Loucy (cell line): ENCODE results near the gene EGLN2.
"Not testable (repeated sequence)": the region's sequence is repeated elsewhere in the genome, so short reads cannot be mapped to it uniquely, and the experiment has no call there.

Source experiments
- H2AFZ ChIP-seq: fragments of 200-600 bp; sonication (generic); 2 replicates; pipeline ENCODE4 v1.6.0; 2016; ENCODE audit warnings: antibody characterized with exemption, mild to moderate bottlenecking, low read length, moderate library complexity
- H3F3A ChIP-seq: fragments of 200-600 bp; 2 replicates; pipeline ENCODE4 v1.6.0; 2016; ENCODE audit warnings: antibody characterized with exemption, low read depth, mild to moderate bottlenecking
- H3K27me3 ChIP-seq: fragments of 200-600 bp; sonication (generic); 2 replicates; pipeline ENCODE4 v1.6.1; 2014; ENCODE audit warnings: low read length, mild to moderate bottlenecking; ENCODE audit not compliant: insufficient read depth, poor library complexity, severe bottlenecking
- H3K36me3 ChIP-seq: fragments of 200-600 bp; sonication (generic); 2 replicates; pipeline ENCODE4 v1.6.1; 2016; ENCODE audit warnings: low read length; ENCODE audit not compliant: insufficient read depth
- H3K4me1 ChIP-seq: fragments of 200-600 bp; sonication (generic); 2 replicates; pipeline ENCODE4 v1.5.1; 2014; ENCODE audit warnings: low read length, mild to moderate bottlenecking; ENCODE audit not compliant: insufficient read depth, poor library complexity, severe bottlenecking
- H3K4me2 ChIP-seq: fragments of 200-600 bp; sonication (generic); 2 replicates; pipeline ENCODE4 v1.6.0; 2014; ENCODE audit warnings: antibody characterized with exemption, low read length, low read depth, mild to moderate bottlenecking; ENCODE audit not compliant: poor library complexity, severe bottlenecking
- H3K4me3 ChIP-seq: fragments of 200-600 bp; sonication (generic); 2 replicates; pipeline ENCODE4 v1.5.1; 2014; ENCODE audit warnings: low read length, mild to moderate bottlenecking, mixed read lengths; ENCODE audit not compliant: poor library complexity, severe bottlenecking
- H3K79me2 ChIP-seq: fragments of 200-600 bp; sonication (generic); 2 replicates; pipeline ENCODE4 v1.6.1; 2014; ENCODE audit warnings: low read length; ENCODE audit not compliant: insufficient read depth
- H3K9ac ChIP-seq: fragments of 200-600 bp; sonication (generic); 2 replicates; pipeline ENCODE4 v1.6.0; 2014; ENCODE audit warnings: mild to moderate bottlenecking, low read depth, low read length, moderate library complexity; ENCODE audit not compliant: poor library complexity, severe bottlenecking
- H3K9me2 ChIP-seq: fragments of 200-600 bp; sonication (generic); replicated peaks from 2 replicates; pipeline ENCODE4 v1.6.1; 2016; ENCODE audit warnings: low read depth, low read length, mixed read lengths
- H3K9me3 ChIP-seq: fragments of 200-600 bp; sonication (generic); 2 replicates; pipeline ENCODE4 v1.6.1; 2014; ENCODE audit warnings: mild to moderate bottlenecking, antibody characterized with exemption, low read length, low read depth; ENCODE audit not compliant: insufficient read depth
- H4K20me1 ChIP-seq: fragments of 200-600 bp; sonication (generic); 2 replicates; pipeline ENCODE4 v1.6.0; 2014; ENCODE audit warnings: antibody characterized with exemption, low read length, mild to moderate bottlenecking; ENCODE audit not compliant: insufficient read depth, poor library complexity, severe bottlenecking
- EZH2phosphoT487 ChIP-seq: fragments of 200-600 bp; IDR thresholded peaks from 2 replicates; pipeline ENCODE4 v1.6.1; 2018; ENCODE audit warnings: antibody characterized with exemption, mild to moderate bottlenecking, moderate library complexity, borderline replicate concordance
- TF ChIP-seq, protein P1 (sequence below): fragments of 200-600 bp; sonication (generic); conservative IDR thresholded peaks from 2 replicates; pipeline ENCODE4 v1.5.1; 2014; ENCODE audit warnings: mild to moderate bottlenecking, antibody characterized with exemption, low read length

The EGLN2 gene

DNA sequence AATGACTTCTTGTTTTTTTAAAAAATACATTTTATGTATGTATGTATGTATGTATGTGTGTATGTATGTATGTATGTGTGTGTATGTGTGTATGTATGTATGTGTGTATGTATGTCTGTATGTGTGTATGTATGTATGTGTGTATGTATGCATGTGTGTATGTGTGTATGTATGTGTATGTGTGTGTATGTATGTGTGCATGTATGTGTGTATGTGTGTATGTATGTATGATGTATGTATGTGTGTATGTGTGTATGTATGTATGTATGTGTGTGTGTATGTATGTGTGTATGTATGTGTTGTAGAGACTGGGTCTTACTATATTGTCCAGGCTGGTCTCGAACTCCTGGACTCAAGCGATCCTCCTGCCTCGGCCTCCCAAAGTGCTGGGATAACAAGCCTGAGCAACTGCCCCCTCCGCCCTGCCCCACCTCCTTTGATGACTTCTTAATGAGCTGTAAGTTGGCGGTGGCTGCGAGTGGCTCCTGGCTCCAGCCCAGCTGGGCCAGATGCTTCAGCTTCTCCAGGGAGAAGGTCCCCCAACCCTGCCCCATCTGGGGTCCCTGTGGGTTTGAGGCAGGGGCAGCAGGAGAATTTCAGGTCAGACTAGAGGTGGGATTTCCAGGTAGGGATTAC, 26.6 kb downstream of the EGLN2 start:
- not testable (repeated sequence) for H3F3A ChIP-seq, H3K4me3 ChIP-seq, H2AFZ ChIP-seq, H4K20me1 ChIP-seq, H3K9ac ChIP-seq, H3K9me2 ChIP-seq, H3K9me3 ChIP-seq, H3K4me1 ChIP-seq, H3K4me2 ChIP-seq, H3K27me3 ChIP-seq, H3K79me2 ChIP-seq, H3K36me3 ChIP-seq

DNA sequence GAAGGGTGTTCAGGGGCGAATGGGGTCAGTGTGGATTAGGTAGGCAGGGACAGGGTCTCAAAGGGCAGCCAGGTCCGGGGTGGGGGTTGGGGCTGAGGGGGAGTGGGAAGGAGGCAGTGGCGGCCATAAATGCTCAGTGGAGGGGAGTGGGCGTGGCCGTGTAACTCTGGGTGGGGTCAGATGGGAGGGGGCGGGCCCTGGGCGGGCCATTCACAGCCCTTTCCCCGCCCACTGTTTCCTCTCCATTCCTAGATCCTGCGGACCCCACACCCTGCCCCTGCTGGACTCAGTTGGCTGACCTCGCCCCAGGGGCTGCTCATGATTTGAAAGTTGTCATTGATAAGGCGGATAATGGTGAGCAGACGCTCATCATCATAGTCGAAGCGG, 27.3 kb downstream of the EGLN2 start:
- not testable (repeated sequence) for H3K4me3 ChIP-seq, H3K4me1 ChIP-seq, H3F3A ChIP-seq, H3K9ac ChIP-seq, H3K79me2 ChIP-seq, H3K9me2 ChIP-seq, H3K4me2 ChIP-seq, H3K36me3 ChIP-seq, H4K20me1 ChIP-seq, H2AFZ ChIP-seq, H3K9me3 ChIP-seq, H3K27me3 ChIP-seq

DNA sequence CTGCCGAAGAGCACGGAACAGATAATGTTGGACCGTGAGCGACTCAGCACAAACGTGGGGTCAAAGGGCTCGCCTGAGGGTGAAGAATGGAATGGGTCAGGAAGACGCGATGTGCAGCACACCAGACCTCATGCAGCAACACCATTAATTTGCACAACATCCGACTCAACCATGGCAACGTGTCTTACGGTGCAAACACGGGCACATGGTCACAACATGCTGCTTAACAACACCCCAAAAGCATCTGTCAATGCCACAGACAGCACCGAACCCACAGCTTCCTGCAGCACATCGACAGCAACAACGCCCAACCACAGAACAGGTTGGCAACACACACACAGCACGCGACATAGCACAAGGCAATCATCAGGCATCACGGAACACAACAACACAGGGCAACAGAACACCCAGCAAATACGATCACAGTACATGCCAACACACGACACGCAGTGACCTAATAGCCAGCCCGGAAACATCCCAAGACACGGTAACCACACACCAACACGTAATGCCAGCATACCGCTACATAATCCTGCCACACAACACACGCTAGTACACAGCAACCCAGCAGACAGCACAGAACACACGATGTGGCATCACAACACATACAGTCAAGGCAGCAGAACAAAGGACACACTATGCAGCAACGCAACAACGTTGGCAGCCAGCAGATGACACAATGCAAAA, 27.9 kb downstream of the EGLN2 start:
- H3K79me2 ChIP-seq, H3K9ac ChIP-seq, H3K27me3 ChIP-seq, H3K36me3 ChIP-seq, H3K4me1 ChIP-seq, H4K20me1 ChIP-seq, H3F3A ChIP-seq, H3K9me3 ChIP-seq, H3K4me2 ChIP-seq, H3K9me2 ChIP-seq, H2AFZ ChIP-seq, H3K4me3 ChIP-seq: not testable (repeated sequence)

DNA sequence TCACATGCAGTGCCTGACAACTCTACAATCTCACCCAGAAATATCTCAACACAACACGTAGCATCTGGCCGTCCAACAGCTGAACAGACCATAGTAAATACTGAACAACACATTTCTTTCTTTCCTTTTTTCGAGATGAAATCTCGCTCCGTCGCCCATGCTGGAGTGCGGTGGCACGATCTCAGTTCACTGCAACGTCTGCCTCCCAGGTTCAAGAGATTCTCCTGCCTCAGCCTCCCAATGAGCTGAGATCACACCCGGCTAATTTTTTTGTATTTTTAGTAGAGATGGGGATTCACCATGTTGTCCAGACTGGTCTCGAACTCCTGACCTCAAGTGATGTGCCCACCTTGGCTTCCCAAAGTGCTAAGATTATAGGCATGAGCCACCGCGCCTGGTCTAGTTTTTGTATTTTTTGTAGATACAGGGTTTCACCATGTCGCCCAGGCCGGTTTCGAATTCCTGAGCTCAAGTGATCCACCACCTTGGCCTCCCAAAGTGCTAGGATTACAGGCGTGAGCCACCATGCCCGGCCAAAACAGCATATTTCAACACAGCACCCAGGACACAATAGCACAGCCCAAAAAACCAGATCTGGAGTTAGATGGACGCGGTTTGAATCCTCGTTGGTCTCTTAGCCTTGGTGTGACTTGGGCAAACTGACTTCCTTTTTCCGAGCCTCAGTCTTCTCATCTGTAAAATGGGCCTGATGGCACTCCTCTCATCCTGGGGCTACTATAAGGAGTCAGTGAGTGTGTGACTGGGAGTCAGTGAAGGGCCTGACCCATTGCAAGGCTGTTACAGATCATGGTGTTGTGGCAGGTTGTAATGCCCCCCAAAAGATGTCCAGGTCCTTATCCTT, 28.6 kb downstream of the EGLN2 start:
- Histone ChIP-seq H3K4me2 (no peak overlapping the region), H3K4me3 (no peak overlapping the region), H3K27me3 (no peaks in the 10 kb centered on the region), H3K9me2 (no peaks in the 10 kb centered on the region), H3K79me2 (no peaks in the 10 kb centered on the region), H2AFZ (no peak overlapping the region), H3K9ac (no peak overlapping the region), H3K36me3 (no peaks in the 10 kb centered on the region; the same call in 1 of the 2 replicates), H4K20me1 (no peaks in the 10 kb centered on the region), H3K9me3 (no peaks in the 10 kb centered on the region), H3K4me1 (no peaks in the 10 kb centered on the region), H3F3A (no peaks in the 10 kb centered on the region)
- TF ChIP-seq EZH2phosphoT487 = no peak
- TF ChIP-seq, protein P1, sequence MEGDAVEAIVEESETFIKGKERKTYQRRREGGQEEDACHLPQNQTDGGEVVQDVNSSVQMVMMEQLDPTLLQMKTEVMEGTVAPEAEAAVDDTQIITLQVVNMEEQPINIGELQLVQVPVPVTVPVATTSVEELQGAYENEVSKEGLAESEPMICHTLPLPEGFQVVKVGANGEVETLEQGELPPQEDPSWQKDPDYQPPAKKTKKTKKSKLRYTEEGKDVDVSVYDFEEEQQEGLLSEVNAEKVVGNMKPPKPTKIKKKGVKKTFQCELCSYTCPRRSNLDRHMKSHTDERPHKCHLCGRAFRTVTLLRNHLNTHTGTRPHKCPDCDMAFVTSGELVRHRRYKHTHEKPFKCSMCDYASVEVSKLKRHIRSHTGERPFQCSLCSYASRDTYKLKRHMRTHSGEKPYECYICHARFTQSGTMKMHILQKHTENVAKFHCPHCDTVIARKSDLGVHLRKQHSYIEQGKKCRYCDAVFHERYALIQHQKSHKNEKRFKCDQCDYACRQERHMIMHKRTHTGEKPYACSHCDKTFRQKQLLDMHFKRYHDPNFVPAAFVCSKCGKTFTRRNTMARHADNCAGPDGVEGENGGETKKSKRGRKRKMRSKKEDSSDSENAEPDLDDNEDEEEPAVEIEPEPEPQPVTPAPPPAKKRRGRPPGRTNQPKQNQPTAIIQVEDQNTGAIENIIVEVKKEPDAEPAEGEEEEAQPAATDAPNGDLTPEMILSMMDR = no peak
